BE2C (cell line): ENCODE data around the gene C11orf52.

Source experiments
- DNase-seq: peaks from one replicate; pipeline ENCODE4 v3.0.0-alpha.2; 2020
- H3K27me3 ChIP-seq: fragments of 250-450 bp; sonication (Bioruptor Pico); 2 replicates; pipeline ENCODE4 v1.5.1; 2020; ENCODE audit warnings: mild to moderate bottlenecking
- H3K36me3 ChIP-seq: fragments of 250-450 bp; sonication (Bioruptor Pico); 2 replicates; pipeline ENCODE4 v1.5.1; 2020; ENCODE audit warnings: mild to moderate bottlenecking
- H3K4me1 ChIP-seq: fragments of 250-450 bp; sonication (Bioruptor Pico); 2 replicates; pipeline ENCODE4 v1.5.1; 2020
- H3K4me3 ChIP-seq: 2 replicates; pipeline ENCODE4 v1.5.1; 2011; ENCODE audit warnings: low read depth, low read length
- H3K9me3 ChIP-seq: fragments of 250-450 bp; sonication (Bioruptor Pico); 2 replicates; pipeline ENCODE4 v1.5.1; 2020
- TF ChIP-seq, protein P1 (sequence below): IDR thresholded peaks from 2 replicates; pipeline ENCODE4 v1.5.1; 2012; ENCODE audit warnings: mild to moderate bottlenecking, low read depth, low read length

C11orf52 gene

DNA sequence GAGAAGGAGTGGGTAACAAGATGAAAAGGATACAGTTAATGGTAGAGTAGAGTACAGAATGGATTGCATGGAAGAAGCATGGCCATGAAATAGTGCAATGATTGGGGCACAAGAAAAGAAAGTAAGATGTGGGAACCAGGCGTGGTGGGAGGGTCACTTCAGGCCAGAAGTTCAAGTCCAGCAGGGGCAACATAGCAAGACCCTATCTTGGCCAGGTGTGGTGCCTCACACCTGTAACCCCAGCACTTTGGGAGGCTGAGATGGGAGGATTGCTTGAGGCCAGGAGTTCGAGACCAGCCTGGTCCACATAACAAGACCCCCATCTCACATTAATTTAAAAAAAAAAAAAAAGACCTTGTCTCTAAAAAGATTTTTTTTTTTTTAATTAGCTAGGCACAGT, 1.4 kb upstream of the C11orf52 start:
- no peaks in the 10 kb centered on the region for H3K4me1 ChIP-seq
- no peaks in the 10 kb centered on the region for H3K27me3 ChIP-seq
- no peaks in the 10 kb centered on the region for H3K36me3 ChIP-seq
- H3K9me3 ChIP-seq = no peaks in the 10 kb centered on the region
- no peak overlapping the region for H3K4me3 ChIP-seq
- DNase-seq = no peak
- TF ChIP-seq, protein P1, sequence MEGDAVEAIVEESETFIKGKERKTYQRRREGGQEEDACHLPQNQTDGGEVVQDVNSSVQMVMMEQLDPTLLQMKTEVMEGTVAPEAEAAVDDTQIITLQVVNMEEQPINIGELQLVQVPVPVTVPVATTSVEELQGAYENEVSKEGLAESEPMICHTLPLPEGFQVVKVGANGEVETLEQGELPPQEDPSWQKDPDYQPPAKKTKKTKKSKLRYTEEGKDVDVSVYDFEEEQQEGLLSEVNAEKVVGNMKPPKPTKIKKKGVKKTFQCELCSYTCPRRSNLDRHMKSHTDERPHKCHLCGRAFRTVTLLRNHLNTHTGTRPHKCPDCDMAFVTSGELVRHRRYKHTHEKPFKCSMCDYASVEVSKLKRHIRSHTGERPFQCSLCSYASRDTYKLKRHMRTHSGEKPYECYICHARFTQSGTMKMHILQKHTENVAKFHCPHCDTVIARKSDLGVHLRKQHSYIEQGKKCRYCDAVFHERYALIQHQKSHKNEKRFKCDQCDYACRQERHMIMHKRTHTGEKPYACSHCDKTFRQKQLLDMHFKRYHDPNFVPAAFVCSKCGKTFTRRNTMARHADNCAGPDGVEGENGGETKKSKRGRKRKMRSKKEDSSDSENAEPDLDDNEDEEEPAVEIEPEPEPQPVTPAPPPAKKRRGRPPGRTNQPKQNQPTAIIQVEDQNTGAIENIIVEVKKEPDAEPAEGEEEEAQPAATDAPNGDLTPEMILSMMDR = no peak

DNA sequence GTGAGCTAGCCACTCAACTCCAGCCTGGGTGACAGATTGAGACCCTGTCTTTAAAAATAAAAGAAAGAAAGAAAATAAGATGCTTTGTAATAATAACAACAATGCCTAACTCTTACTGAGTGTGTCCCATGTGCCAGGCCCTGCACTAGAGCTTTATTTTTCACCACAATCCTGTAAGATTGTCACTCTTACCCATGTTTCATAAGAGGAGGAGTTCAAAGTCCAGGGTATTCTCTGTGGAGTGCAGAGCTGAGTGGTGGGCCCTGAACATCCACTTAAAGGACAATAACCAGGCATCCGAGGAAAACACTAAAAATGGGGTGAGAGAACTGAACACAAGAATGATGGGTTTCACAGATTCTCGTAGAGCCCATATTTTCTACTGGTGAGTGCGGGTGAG, 925 bp upstream of the C11orf52 start:
- Histone ChIP-seq H3K27me3 (no peaks in the 10 kb centered on the region), H3K4me1 (no peaks in the 10 kb centered on the region), H3K4me3 (no peak overlapping the region), H3K36me3 (no peaks in the 10 kb centered on the region), H3K9me3 (no peaks in the 10 kb centered on the region)
- TF ChIP-seq, protein P1 = no peak
- no peak for DNase-seq

GRCh38 chr11:111920908-111921307, 2.2 kb downstream of the C11orf52 start:
- Histone ChIP-seq H3K27me3 (no peaks in the 10 kb centered on the region), H3K4me3 (no peak overlapping the region), H3K36me3 (no peaks in the 10 kb centered on the region), H3K9me3 (no peaks in the 10 kb centered on the region), H3K4me1 (no peaks in the 10 kb centered on the region)
- DNase-seq = no peak
- TF ChIP-seq, protein P1 = no peak

- peaks cover 6% of the 10 kb centered on the region for H3K4me1 ChIP-seq
- TF ChIP-seq, protein P1 = no peak
- H3K27me3 ChIP-seq = no peaks in the 10 kb centered on the region
- DNase-seq = no peak
- no peaks in the 10 kb centered on the region for H3K36me3 ChIP-seq
- H3K9me3 ChIP-seq = no peaks in the 10 kb centered on the region
- H3K4me3 ChIP-seq = no peak overlapping the region
Observed at GRCh38 chr11:111921541-111922230, 3.0 kb downstream of the C11orf52 start.

GRCh38 chr11:111922803-111923202, 4.1 kb downstream of the C11orf52 start:
- TF ChIP-seq, protein P1 = no peak
- peaks cover 6% of the 10 kb centered on the region for H3K4me1 ChIP-seq
- H3K27me3 ChIP-seq = no peaks in the 10 kb centered on the region
- no peak overlapping the region for H3K4me3 ChIP-seq
- H3K9me3 ChIP-seq = no peaks in the 10 kb centered on the region
- H3K36me3 ChIP-seq = no peaks in the 10 kb centered on the region
- DNase-seq = no peak

- Histone ChIP-seq H3K36me3 (no peaks in the 10 kb centered on the region), H3K4me1 (peaks cover 6% of the 10 kb centered on the region), H3K9me3 (no peaks in the 10 kb centered on the region), H3K27me3 (no peaks in the 10 kb centered on the region), H3K4me3 (no peak overlapping the region)
- DNase-seq = no peak
- TF ChIP-seq, protein P1 = no peak
Observed at GRCh38 chr11:111923351-111923788, 4.7 kb downstream of the C11orf52 start.
